BJ (cell line): ENCODE results near the gene CCNL1. TPM values are rescaled to one million over a fixed set of nuclear protein-coding genes. Genes with fewer than 3 reads are reported as not detected.

Experiments
- CTCF ChIA-PET: fragments of 350-600 bp; formaldehyde crosslinking; extraction: SDS; loops from one replicate; lab custom pipeline; 2021; ENCODE audit warnings: antibody characterized with exemption, inconsistent platforms; lab: Yijun Ruan, JAX
- POLR2A ChIA-PET: fragments of 300-600 bp; sonication (Branson Sonifier 250); formaldehyde crosslinking; extraction: SDS; loops from one replicate; lab custom pipeline; 2021; ENCODE audit warnings: antibody characterized with exemption; lab: Charles Lee
- DNase-seq: peaks from one replicate; pipeline ENCODE4 v3.0.0-alpha.2; 2011; ENCODE audit warnings: low read depth
- H3K27me3 ChIP-seq: 2 replicates; pipeline ENCODE4 v1.6.0; 2011; ENCODE audit warnings: low read length; ENCODE audit not compliant: control insufficient read depth, insufficient read depth
- H3K36me3 ChIP-seq: 2 replicates; pipeline ENCODE4 v1.5.1; 2011; ENCODE audit warnings: low read length; ENCODE audit not compliant: control insufficient read depth, insufficient read depth
- H3K4me3 ChIP-seq: 2 replicates; pipeline ENCODE4 v1.5.1; 2011; ENCODE audit warnings: low read depth, mild to moderate bottlenecking, control low read depth, low read length
- CTCF ChIP-seq: IDR thresholded peaks from 2 replicates; pipeline ENCODE4 v1.5.1; 2011; ENCODE audit warnings: low read depth, mild to moderate bottlenecking, control low read depth, inconsistent platforms, low read length, moderate library complexity; ENCODE audit not compliant: insufficient read depth
- polyA plus RNA-seq: library from polyadenylated mRNA; depleted of rRNA; stranded (reverse); fragments of >200 nt; gene quantifications from 2 replicates; pipeline ENCODE4 v1.2.3, GENCODE V29; 2011

The CCNL1 gene
- polyA plus RNA-seq, 1 experiment = 145 TPM

GRCh38 chr3:157147099-157147803 lies 12.7 kb downstream of the CCNL1 start:
- no peaks in the 10 kb centered on the region for H3K27me3 ChIP-seq
- no peak for TF ChIP-seq CTCF
- ChIA-PET CTCF (interaction anchor here (0.7 to 2.6 kb wide), 4 partner anchors 9 to 604 kb away, joined by 3 to 12 read pairs (median 4); no protein-coding TSS in a partner anchor), POLR2A (no interaction called here)
- H3K36me3 ChIP-seq = peaks cover 23% of the 10 kb centered on the region
- H3K4me3 ChIP-seq = no peak overlapping the region
- no peak for DNase-seq

- DNase-seq = no peak
- ChIA-PET POLR2A (no interaction called here), CTCF (interaction anchor here (1.3 to 2.6 kb wide), 2 partner anchors 8 to 15 kb away, joined by 3 to 12 read pairs; no protein-coding TSS in a partner anchor)
- Histone ChIP-seq H3K27me3 (no peaks in the 10 kb centered on the region), H3K36me3 (peaks cover 16% of the 10 kb centered on the region), H3K4me3 (no peak overlapping the region)
- TF ChIP-seq CTCF = no peak
These were observed 14.2 kb downstream of the CCNL1 start for GRCh38 chr3:157145606-157146322.

GRCh38 chr3:157142315-157142714 lies 17.6 kb downstream of the CCNL1 start:
- no peak for DNase-seq
- TF ChIP-seq CTCF = no peak
- Histone ChIP-seq H3K27me3 (no peaks in the 10 kb centered on the region), H3K4me3 (no peak overlapping the region), H3K36me3 (peaks cover 5% of the 10 kb centered on the region)
- POLR2A ChIA-PET = no interaction called here
- CTCF ChIA-PET = no interaction called here

GRCh38 chr3:157139938-157140534 lies 19.9 kb downstream of the CCNL1 start:
- ChIA-PET CTCF (interaction anchor here (9.3 kb wide), 1 partner anchor 55 kb away, joined by 140 read pairs; no protein-coding TSS in a partner anchor), POLR2A (no interaction called here)
- Histone ChIP-seq H3K4me3 (no peak overlapping the region), H3K27me3 (no peaks in the 10 kb centered on the region), H3K36me3 (peaks cover 3% of the 10 kb centered on the region)
- no peak for DNase-seq
- TF ChIP-seq CTCF = no peak
